OCI-LY3 (cell line): ENCODE measurements around the gene BMP7.

Source experiments
- H2AFZ ChIP-seq: fragments of 200-600, 300-600 bp; shearing (Covaris generic); 2 replicates; pipeline ENCODE4 v1.6.0; 2014; ENCODE audit warnings: antibody characterized with exemption, low read depth, low read length
- H3K27ac ChIP-seq: fragments of 200-600, 300-600 bp; sonication (generic); 2 replicates; pipeline ENCODE4 v1.5.1; 2014; ENCODE audit warnings: mild to moderate bottlenecking, low read length, moderate library complexity, mixed read lengths
- H3K27me3 ChIP-seq: fragments of 200-600, 300-600 bp; sonication (generic); 2 replicates; pipeline ENCODE4 v1.6.1; 2014; ENCODE audit warnings: low read depth, low read length, mixed read lengths
- H3K36me3 ChIP-seq: fragments of 200-600, 300-600 bp; sonication (generic); replicated peaks from 2 replicates; pipeline ENCODE3; 2014; ENCODE audit warnings: low read depth, low read length, mixed read lengths
- H3K4me1 ChIP-seq: fragments of 300-600, 200-600 bp; sonication (generic); 2 replicates; pipeline ENCODE4 v1.6.1; 2014; ENCODE audit warnings: low read length, mixed read lengths
- H3K4me2 ChIP-seq: fragments of 200-600, 300-600 bp; sonication (generic); 2 replicates; pipeline ENCODE4 v1.6.1; 2014; ENCODE audit warnings: low read length, mixed read lengths
- H3K4me3 ChIP-seq: fragments of 300-600, 200-600 bp; sonication (generic); 2 replicates; pipeline ENCODE4 v1.5.1; 2014; ENCODE audit warnings: antibody characterized with exemption, mild to moderate bottlenecking, low read length, moderate library complexity
- H3K79me2 ChIP-seq: fragments of 300-600, 200-600 bp; shearing (Covaris generic); 2 replicates; pipeline ENCODE4 v1.6.1; 2014; ENCODE audit warnings: mild to moderate bottlenecking, low read length, mixed read lengths
- H3K9ac ChIP-seq: fragments of 300-600, 200-600 bp; shearing (Covaris generic); 2 replicates; pipeline ENCODE4 v1.6.0; 2014; ENCODE audit warnings: mild to moderate bottlenecking, low read length, moderate library complexity
- H3K9me3 ChIP-seq: fragments of 200-600, 300-600 bp; shearing (Covaris generic); 2 replicates; pipeline ENCODE4 v1.6.1; 2014; ENCODE audit warnings: low read length, mixed read lengths; ENCODE audit not compliant: insufficient read depth
- H4K20me1 ChIP-seq: fragments of 200-600, 300-600 bp; sonication (generic); 2 replicates; pipeline ENCODE4 v1.6.1; 2016; ENCODE audit warnings: low read length, mixed read lengths; ENCODE audit not compliant: insufficient read depth
- EZH2phosphoT487 ChIP-seq: fragments of 200-600 bp; shearing (Covaris generic); IDR thresholded peaks from 2 replicates; pipeline ENCODE4 v1.6.1; 2018; ENCODE audit warnings: antibody characterized with exemption, mixed run types, low read depth
- TF ChIP-seq, protein P1 (sequence below): fragments of 200-600, 300-600 bp; sonication (generic); IDR thresholded peaks from 2 replicates; pipeline ENCODE4 v1.5.1; 2014; ENCODE audit warnings: antibody characterized with exemption, low read length, low read depth

The BMP7 gene

DNA sequence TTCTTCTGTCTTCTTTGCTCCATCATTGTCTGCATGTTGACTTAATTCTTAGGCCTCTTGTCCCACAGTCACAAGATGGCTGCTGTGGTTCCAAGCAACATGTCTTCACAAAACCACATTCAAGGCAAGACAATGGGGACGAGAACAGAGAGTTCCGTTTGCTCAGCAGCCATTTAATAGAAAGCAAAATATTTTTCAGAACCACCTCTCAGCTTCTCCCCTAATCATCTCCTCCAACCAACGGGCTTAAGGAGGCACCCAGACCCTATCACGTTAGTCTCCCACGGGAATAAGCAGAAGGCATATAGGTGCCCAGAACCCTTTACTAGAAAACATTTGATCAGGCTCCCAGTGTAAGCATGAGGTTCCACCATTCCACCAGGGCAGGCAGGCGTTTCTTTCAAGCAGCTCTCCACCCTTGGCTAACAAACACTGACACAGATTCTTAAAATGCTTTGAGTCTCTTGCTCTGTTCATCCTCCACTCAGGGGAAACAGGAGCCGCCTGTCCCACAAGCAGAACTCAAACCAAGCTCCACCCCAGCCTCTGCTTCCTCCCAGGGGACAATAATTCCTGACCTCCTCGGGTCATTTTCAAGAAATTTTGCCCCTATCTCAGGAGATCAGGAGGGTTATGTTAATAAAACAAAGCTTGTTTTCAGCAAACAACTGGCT lies 19.0 kb downstream of the BMP7 start:
- H3K9me3 ChIP-seq = no peaks in the 10 kb centered on the region
- no peak overlapping the region for H3K4me3 ChIP-seq
- H3K27ac ChIP-seq = no peak overlapping the region
- no peak overlapping the region for H3K9ac ChIP-seq
- H3K36me3 ChIP-seq = no peaks in the 10 kb centered on the region
- no peaks in the 10 kb centered on the region for H3K4me1 ChIP-seq
- H3K27me3 ChIP-seq = peaks cover 20% of the 10 kb centered on the region; the same call in 1 of the 2 replicates
- H2AFZ ChIP-seq = no peak overlapping the region
- no peaks in the 10 kb centered on the region for H3K79me2 ChIP-seq
- H4K20me1 ChIP-seq = no peaks in the 10 kb centered on the region
- H3K4me2 ChIP-seq = no peak overlapping the region
- no peak for TF ChIP-seq EZH2phosphoT487
- TF ChIP-seq, protein P1, sequence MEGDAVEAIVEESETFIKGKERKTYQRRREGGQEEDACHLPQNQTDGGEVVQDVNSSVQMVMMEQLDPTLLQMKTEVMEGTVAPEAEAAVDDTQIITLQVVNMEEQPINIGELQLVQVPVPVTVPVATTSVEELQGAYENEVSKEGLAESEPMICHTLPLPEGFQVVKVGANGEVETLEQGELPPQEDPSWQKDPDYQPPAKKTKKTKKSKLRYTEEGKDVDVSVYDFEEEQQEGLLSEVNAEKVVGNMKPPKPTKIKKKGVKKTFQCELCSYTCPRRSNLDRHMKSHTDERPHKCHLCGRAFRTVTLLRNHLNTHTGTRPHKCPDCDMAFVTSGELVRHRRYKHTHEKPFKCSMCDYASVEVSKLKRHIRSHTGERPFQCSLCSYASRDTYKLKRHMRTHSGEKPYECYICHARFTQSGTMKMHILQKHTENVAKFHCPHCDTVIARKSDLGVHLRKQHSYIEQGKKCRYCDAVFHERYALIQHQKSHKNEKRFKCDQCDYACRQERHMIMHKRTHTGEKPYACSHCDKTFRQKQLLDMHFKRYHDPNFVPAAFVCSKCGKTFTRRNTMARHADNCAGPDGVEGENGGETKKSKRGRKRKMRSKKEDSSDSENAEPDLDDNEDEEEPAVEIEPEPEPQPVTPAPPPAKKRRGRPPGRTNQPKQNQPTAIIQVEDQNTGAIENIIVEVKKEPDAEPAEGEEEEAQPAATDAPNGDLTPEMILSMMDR = no peak

DNA sequence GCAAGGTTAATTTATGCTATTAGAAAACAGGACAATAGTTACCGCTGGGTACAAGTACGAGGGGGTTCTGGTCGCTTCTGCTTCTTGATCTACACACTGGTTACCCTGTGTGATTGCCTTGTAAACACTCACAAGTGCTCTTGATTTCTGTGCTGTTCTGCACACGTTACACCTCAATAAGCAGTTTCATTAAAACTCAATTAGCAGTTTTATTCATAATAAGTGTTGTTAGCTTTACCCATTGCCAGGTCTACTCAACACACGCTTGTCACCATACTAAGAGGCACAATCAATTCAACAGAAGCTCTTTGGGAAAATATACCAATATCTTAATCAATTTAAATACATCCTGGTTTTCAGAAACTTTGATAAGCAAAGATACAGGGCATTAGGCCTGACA lies 20.4 kb downstream of the BMP7 start:
- H2AFZ ChIP-seq = no peak overlapping the region
- H3K79me2 ChIP-seq = no peaks in the 10 kb centered on the region
- H3K4me1 ChIP-seq = no peaks in the 10 kb centered on the region
- H3K4me2 ChIP-seq = no peak overlapping the region
- H3K9ac ChIP-seq = no peak overlapping the region
- no peak overlapping the region for H3K4me3 ChIP-seq
- H3K36me3 ChIP-seq = no peaks in the 10 kb centered on the region
- H3K27me3 ChIP-seq = peaks cover 15% of the 10 kb centered on the region; the same call in 1 of the 2 replicates
- TF ChIP-seq, protein P1 = no peak
- TF ChIP-seq EZH2phosphoT487 = no peak
- H4K20me1 ChIP-seq = no peaks in the 10 kb centered on the region
- H3K9me3 ChIP-seq = no peaks in the 10 kb centered on the region
- no peak overlapping the region for H3K27ac ChIP-seq

DNA sequence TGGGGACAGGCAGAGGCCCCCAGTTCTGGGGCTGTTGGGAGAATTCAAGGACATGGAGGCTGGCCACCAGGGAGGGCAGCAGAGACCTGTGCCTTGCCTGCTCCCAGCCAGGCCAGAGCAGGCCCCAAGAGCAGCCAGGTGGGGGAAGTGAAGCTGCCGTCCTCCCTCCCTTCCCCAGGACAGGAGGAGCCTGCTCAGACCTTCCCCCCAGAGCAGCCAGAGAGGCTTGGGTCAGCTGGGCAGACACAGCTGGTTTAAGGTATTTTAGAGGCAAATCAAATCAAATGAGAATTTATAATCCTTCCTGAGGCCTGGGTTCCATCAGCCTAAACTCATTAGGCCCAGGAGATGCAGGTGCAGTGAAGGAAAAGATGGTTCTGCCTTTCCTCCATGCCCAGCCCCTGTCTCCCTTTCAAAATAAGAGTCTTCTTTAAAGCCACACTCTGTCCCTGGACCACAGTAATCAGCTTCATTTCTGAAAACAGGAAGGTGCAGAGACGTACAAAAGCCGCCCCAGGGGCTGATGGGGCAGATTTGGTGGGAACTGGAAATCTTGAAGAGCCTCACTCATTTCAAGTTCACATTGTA lies 21.7 kb downstream of the BMP7 start:
- Histone ChIP-seq H3K27ac (no peak overlapping the region), H3K9me3 (no peaks in the 10 kb centered on the region), H3K9ac (no peak overlapping the region), H3K4me2 (no peak overlapping the region), H3K79me2 (no peaks in the 10 kb centered on the region), H3K36me3 (no peaks in the 10 kb centered on the region), H3K4me3 (no peak overlapping the region), H2AFZ (0 out of 2 replicates have a peak overlapping the region, but pooled peaks have one; percentile 3), H3K27me3 (peaks cover 13% of the 10 kb centered on the region; the same call in 1 of the 2 replicates), H4K20me1 (no peaks in the 10 kb centered on the region), H3K4me1 (no peaks in the 10 kb centered on the region)
- no peak for TF ChIP-seq EZH2phosphoT487
- TF ChIP-seq, protein P1 = no peak

DNA sequence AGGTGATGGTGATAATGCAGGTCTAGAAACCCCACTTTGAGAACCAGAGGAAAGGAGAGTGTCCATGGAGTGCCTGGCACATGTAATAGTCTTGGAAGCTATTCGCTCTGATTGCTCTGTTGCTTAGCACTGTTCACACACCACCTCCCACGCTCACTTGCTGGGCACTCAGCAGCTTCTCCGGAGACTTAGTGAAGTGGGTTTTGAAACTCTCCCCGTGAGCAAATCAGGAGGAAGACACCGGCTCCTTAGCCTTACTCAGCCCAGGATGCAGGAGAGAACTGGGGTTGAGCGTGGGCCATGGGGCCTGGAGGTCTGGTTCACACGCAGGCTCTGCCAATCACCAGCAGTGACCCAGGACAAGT lies 22.2 kb downstream of the BMP7 start:
- H3K4me1 ChIP-seq = no peaks in the 10 kb centered on the region
- no peaks in the 10 kb centered on the region for H3K9me3 ChIP-seq
- TF ChIP-seq EZH2phosphoT487 = no peak
- TF ChIP-seq, protein P1 = no peak
- H2AFZ ChIP-seq = no peak overlapping the region
- no peak overlapping the region for H3K9ac ChIP-seq
- no peak overlapping the region for H3K27ac ChIP-seq
- H3K36me3 ChIP-seq = no peaks in the 10 kb centered on the region
- no peaks in the 10 kb centered on the region for H4K20me1 ChIP-seq
- H3K79me2 ChIP-seq = no peaks in the 10 kb centered on the region
- H3K4me2 ChIP-seq = no peak overlapping the region
- H3K4me3 ChIP-seq = no peak overlapping the region
- H3K27me3 ChIP-seq = peaks cover 13% of the 10 kb centered on the region; the same call in 1 of the 2 replicates
